ENCODE results near the gene SYNPO2.

- no peak for TF ChIP-seq EZH2 (IDR thresholded peaks at IDR 0.05)
- TF ChIP-seq POLR2AphosphoS5 (IDR thresholded peaks at IDR 0.05; ENCODE audit: low read depth, low read length) = no peak
- TF ChIP-seq JUND (IDR thresholded peaks at IDR 0.05) = no peak
- TF ChIP-seq MAX (IDR thresholded peaks at IDR 0.05) = no peak
- no peak for TF ChIP-seq POLR2A (IDR thresholded peaks at IDR 0.05; ENCODE audit: borderline replicate concordance, extremely low read depth, insufficient read depth, insufficient read length)
- no peak for TF ChIP-seq SP1 (IDR thresholded peaks at IDR 0.05; ENCODE audit: low read depth)
- TF ChIP-seq YY1 (IDR thresholded peaks at IDR 0.05; ENCODE audit: extremely low read depth, insufficient replicate concordance, low read depth, low read length) = no peak
- TF ChIP-seq FOSL1 (IDR thresholded peaks at IDR 0.05; ENCODE audit: low read depth) = no peak
- TF ChIP-seq, protein P1, sequence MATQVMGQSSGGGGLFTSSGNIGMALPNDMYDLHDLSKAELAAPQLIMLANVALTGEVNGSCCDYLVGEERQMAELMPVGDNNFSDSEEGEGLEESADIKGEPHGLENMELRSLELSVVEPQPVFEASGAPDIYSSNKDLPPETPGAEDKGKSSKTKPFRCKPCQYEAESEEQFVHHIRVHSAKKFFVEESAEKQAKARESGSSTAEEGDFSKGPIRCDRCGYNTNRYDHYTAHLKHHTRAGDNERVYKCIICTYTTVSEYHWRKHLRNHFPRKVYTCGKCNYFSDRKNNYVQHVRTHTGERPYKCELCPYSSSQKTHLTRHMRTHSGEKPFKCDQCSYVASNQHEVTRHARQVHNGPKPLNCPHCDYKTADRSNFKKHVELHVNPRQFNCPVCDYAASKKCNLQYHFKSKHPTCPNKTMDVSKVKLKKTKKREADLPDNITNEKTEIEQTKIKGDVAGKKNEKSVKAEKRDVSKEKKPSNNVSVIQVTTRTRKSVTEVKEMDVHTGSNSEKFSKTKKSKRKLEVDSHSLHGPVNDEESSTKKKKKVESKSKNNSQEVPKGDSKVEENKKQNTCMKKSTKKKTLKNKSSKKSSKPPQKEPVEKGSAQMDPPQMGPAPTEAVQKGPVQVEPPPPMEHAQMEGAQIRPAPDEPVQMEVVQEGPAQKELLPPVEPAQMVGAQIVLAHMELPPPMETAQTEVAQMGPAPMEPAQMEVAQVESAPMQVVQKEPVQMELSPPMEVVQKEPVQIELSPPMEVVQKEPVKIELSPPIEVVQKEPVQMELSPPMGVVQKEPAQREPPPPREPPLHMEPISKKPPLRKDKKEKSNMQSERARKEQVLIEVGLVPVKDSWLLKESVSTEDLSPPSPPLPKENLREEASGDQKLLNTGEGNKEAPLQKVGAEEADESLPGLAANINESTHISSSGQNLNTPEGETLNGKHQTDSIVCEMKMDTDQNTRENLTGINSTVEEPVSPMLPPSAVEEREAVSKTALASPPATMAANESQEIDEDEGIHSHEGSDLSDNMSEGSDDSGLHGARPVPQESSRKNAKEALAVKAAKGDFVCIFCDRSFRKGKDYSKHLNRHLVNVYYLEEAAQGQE (IDR thresholded peaks at IDR 0.05; ENCODE audit: low read depth) = no peak
- no peak for TF ChIP-seq CEBPB (IDR thresholded peaks at IDR 0.05; ENCODE audit: low read depth)
- TF ChIP-seq ZFX (IDR thresholded peaks at IDR 0.05) = no peak
- TF ChIP-seq, protein P2, sequence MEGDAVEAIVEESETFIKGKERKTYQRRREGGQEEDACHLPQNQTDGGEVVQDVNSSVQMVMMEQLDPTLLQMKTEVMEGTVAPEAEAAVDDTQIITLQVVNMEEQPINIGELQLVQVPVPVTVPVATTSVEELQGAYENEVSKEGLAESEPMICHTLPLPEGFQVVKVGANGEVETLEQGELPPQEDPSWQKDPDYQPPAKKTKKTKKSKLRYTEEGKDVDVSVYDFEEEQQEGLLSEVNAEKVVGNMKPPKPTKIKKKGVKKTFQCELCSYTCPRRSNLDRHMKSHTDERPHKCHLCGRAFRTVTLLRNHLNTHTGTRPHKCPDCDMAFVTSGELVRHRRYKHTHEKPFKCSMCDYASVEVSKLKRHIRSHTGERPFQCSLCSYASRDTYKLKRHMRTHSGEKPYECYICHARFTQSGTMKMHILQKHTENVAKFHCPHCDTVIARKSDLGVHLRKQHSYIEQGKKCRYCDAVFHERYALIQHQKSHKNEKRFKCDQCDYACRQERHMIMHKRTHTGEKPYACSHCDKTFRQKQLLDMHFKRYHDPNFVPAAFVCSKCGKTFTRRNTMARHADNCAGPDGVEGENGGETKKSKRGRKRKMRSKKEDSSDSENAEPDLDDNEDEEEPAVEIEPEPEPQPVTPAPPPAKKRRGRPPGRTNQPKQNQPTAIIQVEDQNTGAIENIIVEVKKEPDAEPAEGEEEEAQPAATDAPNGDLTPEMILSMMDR (IDR thresholded peaks at IDR 0.05 in 2 of 3, conservative IDR thresholded peaks at IDR 0.05 in 1 of 3; ENCODE audit: borderline replicate concordance in 1 of 3, insufficient read depth in 1 of 3, low read depth in 2 of 3, low read length in 2 of 3) = no peak
- TF ChIP-seq EGR1 (IDR thresholded peaks at IDR 0.05; ENCODE audit: low read depth) = no peak
These were observed 41.7 kb upstream of the SYNPO2 start for GRCh38 chr4:118846979-118847378.
